OCI-LY1 (cell line): ENCODE data around the gene ZBTB16.

Source experiments
- H2AFZ ChIP-seq: fragments of 200-600 bp; sonication (generic), shearing (Covaris generic); 2 replicates; pipeline ENCODE4 v1.6.0; 2014; ENCODE audit warnings: antibody characterized with exemption, mild to moderate bottlenecking, low read length
- H3F3A ChIP-seq: fragments of 200-600 bp; sonication (generic), shearing (Covaris generic); 2 replicates; pipeline ENCODE4 v1.6.0; 2014; ENCODE audit warnings: mild to moderate bottlenecking, antibody characterized with exemption, low read length, moderate library complexity; ENCODE audit not compliant: insufficient read depth
- H3K27ac ChIP-seq: fragments of 200-600 bp; sonication (generic); 2 replicates; pipeline ENCODE4 v1.5.1; 2014; ENCODE audit warnings: low read length, mixed run types, mild to moderate bottlenecking, low read depth; ENCODE audit not compliant: poor library complexity, severe bottlenecking
- H3K27me3 ChIP-seq: fragments of 200-600 bp; sonication (generic); 2 replicates; pipeline ENCODE4 v1.6.0; 2014; ENCODE audit warnings: antibody characterized with exemption, mild to moderate bottlenecking, low read length, moderate library complexity; ENCODE audit not compliant: insufficient read depth
- H3K36me3 ChIP-seq: fragments of 200-600 bp; sonication (generic); 2 replicates; pipeline ENCODE4 v1.6.1; 2014; ENCODE audit warnings: mild to moderate bottlenecking, antibody characterized with exemption, low read length, moderate library complexity, mixed read lengths; ENCODE audit not compliant: insufficient read depth
- H3K4me1 ChIP-seq: fragments of 200-600 bp; sonication (generic); 2 replicates; pipeline ENCODE4 v1.5.1; 2014; ENCODE audit warnings: mild to moderate bottlenecking, low read length, moderate library complexity; ENCODE audit not compliant: insufficient read depth, severe bottlenecking
- H3K4me2 ChIP-seq: fragments of 200-600 bp; sonication (generic), shearing (Covaris generic); 2 replicates; pipeline ENCODE4 v1.6.1; 2014; ENCODE audit warnings: low read length
- H3K4me3 ChIP-seq: fragments of 200-600 bp; sonication (generic); 2 replicates; pipeline ENCODE4 v1.5.1; 2014; ENCODE audit warnings: low read length, low read depth, mild to moderate bottlenecking, mixed read lengths; ENCODE audit not compliant: poor library complexity, severe bottlenecking
- H3K79me2 ChIP-seq: fragments of 200-600 bp; shearing (Covaris generic); 2 replicates; pipeline ENCODE4 v1.6.1; 2016; ENCODE audit warnings: mixed run types, low read length, mixed read lengths; ENCODE audit not compliant: insufficient read depth
- H3K9ac ChIP-seq: fragments of 200-600 bp; sonication (generic), shearing (Covaris generic); 2 replicates; pipeline ENCODE4 v1.6.1; 2014; ENCODE audit warnings: mild to moderate bottlenecking, low read length, mixed read lengths
- H3K9me2 ChIP-seq: fragments of 200-600 bp; sonication (generic), shearing (Covaris generic); 2 replicates; pipeline ENCODE4 v1.6.1; 2014; ENCODE audit warnings: low read depth, mild to moderate bottlenecking, low read length, mixed read lengths
- H3K9me3 ChIP-seq: fragments of 200-600 bp; shearing (Covaris generic); 2 replicates; pipeline ENCODE4 v1.6.1; 2014; ENCODE audit warnings: low read length, mixed read lengths
- H4K20me1 ChIP-seq: fragments of 200-600 bp; sonication (generic), shearing (Covaris generic); 2 replicates; pipeline ENCODE4 v1.6.0; 2016; ENCODE audit warnings: mild to moderate bottlenecking, low read length; ENCODE audit not compliant: insufficient read depth
- CTCF ChIP-seq: fragments of 200-600 bp; sonication (generic), shearing (Covaris generic); IDR thresholded peaks from 2 replicates; pipeline ENCODE4 v1.5.1; 2017; ENCODE audit warnings: mild to moderate bottlenecking, antibody characterized with exemption, low read length, moderate library complexity, mixed read lengths
- EZH2 ChIP-seq: fragments of 200-600 bp; sonication (generic), shearing (Covaris generic); IDR thresholded peaks from 2 replicates; pipeline ENCODE4 v1.8.0; 2017; ENCODE audit warnings: borderline replicate concordance, mixed run types, mild to moderate bottlenecking, antibody characterized with exemption, low read length, moderate library complexity, mixed read lengths

Gene ZBTB16

DNA sequence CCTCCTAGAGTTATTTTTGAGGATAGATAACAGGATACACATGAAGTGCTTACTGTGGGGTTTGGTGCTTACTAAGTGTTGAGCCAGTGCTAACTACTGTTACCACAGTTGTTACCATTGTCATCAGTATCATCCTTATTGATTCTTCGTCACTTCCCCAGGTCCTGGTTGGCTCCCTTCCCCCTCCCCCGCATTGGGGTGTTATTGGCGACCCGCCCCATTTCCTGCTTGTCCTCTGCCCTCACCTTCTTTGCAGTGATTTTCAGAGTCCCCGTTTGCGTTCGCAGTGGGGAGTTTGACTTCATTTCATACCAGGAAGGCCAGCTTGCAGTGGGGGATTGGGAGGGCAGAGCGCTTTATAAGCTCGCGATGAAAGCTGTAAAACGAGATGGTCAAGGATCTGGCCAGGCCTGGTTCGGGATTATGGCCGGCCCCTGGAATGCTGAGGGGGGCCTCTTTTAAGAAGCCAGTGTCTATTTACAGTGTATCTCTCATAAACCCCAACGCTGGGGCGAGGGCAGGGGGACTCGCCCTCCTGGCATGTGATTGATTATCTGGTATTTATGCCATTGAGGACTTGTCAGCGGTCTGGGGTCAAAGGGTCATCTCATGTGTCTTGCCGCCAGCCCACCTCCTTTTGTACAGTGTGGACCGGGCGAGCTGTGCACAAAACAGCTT is 152.1 kb downstream of the ZBTB16 start:
- H4K20me1 ChIP-seq = no peaks in the 10 kb centered on the region
- H3K4me2 ChIP-seq = no peak overlapping the region

DNA sequence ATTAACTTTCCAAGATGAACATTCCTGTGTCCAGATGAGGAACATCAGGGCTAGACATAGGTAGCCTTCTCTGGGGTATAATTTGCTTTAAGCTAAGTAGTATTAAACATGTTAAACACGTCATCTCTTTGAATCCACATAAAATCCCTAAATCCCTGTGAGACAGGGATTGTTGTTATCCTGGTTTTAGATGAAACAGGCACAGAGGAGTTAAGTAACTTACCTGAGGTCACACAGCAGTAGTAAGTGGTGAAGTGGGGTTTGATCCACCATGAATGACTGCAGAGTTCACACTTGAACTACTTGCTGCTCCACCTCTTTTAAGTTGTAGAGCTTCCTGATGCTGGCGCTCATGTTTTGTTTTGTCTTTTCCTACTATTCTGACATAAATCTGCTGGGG is 154.1 kb downstream of the ZBTB16 start:
- no peak overlapping the region for H3K9ac ChIP-seq
- H3K36me3 ChIP-seq = no peaks in the 10 kb centered on the region

More for the DNA sequence above, 152.1 kb downstream of the ZBTB16 start:
- Histone ChIP-seq H3K79me2 (no peaks in the 10 kb centered on the region), H3K4me3 (no peak overlapping the region), H2AFZ (no peak overlapping the region), H3K27ac (no peak overlapping the region), H3K9me2 (no peaks in the 10 kb centered on the region), H3F3A (no peaks in the 10 kb centered on the region), H3K36me3 (no peaks in the 10 kb centered on the region), H3K27me3 (no peaks in the 10 kb centered on the region), H3K9ac (no peak overlapping the region), H3K4me1 (no peaks in the 10 kb centered on the region), H3K9me3 (no peaks in the 10 kb centered on the region)
- TF ChIP-seq EZH2 = no peak
- no peak for TF ChIP-seq CTCF

GRCh38 chr11:114215428-114215827 is 155.9 kb downstream of the ZBTB16 start:
- H2AFZ ChIP-seq = no peak overlapping the region
- no peak overlapping the region for H3K4me2 ChIP-seq
- H4K20me1 ChIP-seq = no peaks in the 10 kb centered on the region
- H3K4me3 ChIP-seq = no peak overlapping the region
- no peak overlapping the region for H3K27ac ChIP-seq
- H3K36me3 ChIP-seq = no peaks in the 10 kb centered on the region
- H3K9ac ChIP-seq = no peak overlapping the region
- H3K79me2 ChIP-seq = no peaks in the 10 kb centered on the region
- TF ChIP-seq EZH2 (no peak), CTCF (no peak)
- H3F3A ChIP-seq = no peaks in the 10 kb centered on the region
- no peaks in the 10 kb centered on the region for H3K9me2 ChIP-seq
- H3K9me3 ChIP-seq = no peaks in the 10 kb centered on the region
- no peaks in the 10 kb centered on the region for H3K4me1 ChIP-seq
- no peaks in the 10 kb centered on the region for H3K27me3 ChIP-seq

More for the DNA sequence above, 154.1 kb downstream of the ZBTB16 start:
- Histone ChIP-seq H3K4me3 (no peak overlapping the region), H3K27me3 (no peaks in the 10 kb centered on the region), H3K9me2 (no peaks in the 10 kb centered on the region), H3K4me2 (no peak overlapping the region), H3K9me3 (no peaks in the 10 kb centered on the region), H3K4me1 (no peaks in the 10 kb centered on the region), H2AFZ (no peak overlapping the region), H3K79me2 (no peaks in the 10 kb centered on the region), H3K27ac (no peak overlapping the region), H4K20me1 (no peaks in the 10 kb centered on the region), H3F3A (no peaks in the 10 kb centered on the region)
- TF ChIP-seq CTCF (no peak), EZH2 (no peak)
